CD4-positive, alpha-beta T cell treated with Interleukin-6 for 4 hours (primary cell): ENCODE data around the gene KLHDC4.
"Not testable (repeated sequence)": the region's sequence is repeated elsewhere in the genome, so short reads cannot be mapped to it uniquely, and the experiment has no call there.

Experiments used
- DNase-seq: peaks from one replicate; pipeline ENCODE4 v3.0.0-alpha.2; 2020; ENCODE audit warnings: mixed read lengths

Gene KLHDC4

GRCh38 chr16:87787451-87788091 is 21.8 kb upstream of the KLHDC4 start:
- DNase-seq: not testable (repeated sequence)

DNA sequence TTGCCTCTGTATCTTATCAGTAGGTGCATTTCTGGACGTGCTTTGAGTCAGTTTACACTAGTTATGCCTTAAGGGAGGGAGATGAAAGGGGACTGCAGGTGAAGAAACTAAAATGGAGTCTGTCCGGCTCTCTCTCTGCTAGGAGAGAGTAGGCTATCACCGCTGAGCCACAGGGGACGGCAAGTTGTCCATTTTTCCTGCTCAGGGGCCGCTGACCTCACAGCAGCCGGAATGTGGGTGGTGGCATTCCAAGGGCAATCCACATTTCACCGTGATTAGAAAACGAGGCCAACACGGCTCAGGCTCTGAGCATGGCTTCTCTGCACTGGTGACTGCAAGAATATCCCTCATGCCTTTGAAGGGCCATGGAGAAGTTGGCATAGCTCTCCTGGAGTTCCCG is 19.0 kb upstream of the KLHDC4 start:
- no peak for DNase-seq

GRCh38 chr16:87782033-87782432 is 16.2 kb upstream of the KLHDC4 start:
- DNase-seq: no peak

- DNase-seq: peak; percentile 65
These were observed 14.7 kb upstream of the KLHDC4 start for GRCh38 chr16:87780385-87780989.

DNA sequence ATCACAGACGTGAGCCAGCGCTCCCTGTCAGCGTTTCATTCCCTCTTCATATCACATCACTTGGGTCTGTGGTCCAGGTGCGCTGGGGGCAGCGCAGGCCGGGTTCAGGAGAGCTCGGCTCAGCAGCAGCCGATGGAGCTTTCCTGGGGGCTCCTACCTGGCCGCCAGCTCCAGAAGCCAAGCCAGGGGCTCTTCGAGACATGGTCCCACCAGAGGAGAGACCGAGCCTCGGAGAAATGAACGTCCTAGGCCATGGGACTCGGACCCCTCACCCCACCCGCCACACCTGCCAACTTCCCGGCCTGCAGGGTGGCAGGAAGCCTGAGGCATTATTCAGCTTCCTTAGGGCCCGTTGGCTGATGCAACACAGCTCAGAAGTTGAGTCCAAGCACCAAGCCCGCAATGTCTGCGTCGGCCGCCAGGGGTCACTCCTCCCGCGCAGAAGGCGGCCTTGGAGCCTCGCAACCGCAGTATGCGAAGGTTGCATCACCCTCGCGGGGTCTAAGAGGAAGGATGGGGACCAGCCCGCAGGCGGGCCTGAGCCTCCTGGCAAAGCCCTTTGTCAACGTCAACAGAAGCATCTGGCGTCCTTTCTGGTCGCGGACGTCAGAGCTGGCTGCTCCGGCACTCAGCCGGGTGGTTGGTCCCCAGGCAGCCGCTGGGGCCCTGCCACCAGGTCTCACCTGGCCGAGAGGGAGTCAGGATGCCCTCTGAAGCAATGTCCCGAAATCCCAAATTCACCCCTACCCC is 13.2 kb upstream of the KLHDC4 start:
- peak; percentile 94 for DNase-seq

DNA sequence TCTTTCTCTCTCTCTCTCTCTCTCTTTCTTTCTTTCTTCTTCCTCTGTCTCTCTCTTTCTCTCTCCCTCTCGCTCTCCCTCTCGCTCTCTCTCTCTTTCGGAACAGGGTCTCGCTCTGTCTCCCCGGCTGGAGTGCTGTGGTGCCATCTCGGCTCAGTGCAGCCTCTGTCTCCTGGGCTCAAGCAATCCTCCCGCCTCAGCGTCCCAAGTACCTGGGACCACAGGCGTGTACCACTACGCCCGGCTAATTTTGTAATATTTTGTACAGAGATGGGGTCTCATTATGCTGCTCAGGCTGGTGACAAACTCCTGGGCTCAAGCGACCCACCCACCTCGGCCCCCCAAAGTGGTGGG is 12.7 kb upstream of the KLHDC4 start:
- no peak for DNase-seq

GRCh38 chr16:87773836-87774235 is 8.1 kb upstream of the KLHDC4 start:
- DNase-seq: not testable (repeated sequence)

DNA sequence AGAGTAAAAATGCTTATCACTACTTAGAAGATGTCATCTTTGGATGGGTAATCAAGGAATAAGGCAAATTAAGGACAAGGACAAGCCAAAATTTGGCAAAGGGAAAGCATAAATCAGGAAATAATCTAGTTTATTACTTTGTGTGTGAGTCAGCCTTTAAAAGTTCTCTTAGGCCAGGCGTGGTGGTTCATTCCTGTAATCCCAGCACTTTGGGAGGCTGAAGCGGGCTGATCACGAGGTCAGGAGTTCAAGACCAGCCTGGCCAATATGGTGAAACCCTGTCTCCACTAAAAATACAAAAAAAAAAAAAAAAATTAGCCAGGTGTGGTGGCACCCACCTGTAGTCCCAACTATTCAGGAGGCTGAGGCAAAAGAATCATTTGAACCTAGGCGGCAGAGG is 1.7 kb upstream of the KLHDC4 start:
- not testable (repeated sequence) for DNase-seq

DNA sequence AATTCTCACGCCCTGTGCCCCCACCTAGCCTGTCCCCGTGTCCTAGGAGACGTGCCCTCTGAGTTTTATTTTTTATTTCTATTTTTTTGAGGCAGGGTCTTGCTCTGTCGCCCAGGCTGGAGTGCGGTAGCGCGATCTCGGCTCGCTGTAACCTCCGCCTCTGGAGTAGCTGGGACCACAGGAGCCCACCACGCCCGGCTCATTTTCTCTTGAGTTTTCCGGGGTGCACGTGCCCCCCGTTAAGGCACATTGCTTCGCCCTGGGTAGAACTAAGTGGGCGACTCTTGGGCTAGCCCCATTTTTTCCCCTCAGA is 655 bp upstream of the KLHDC4 start:
- DNase-seq: no peak

DNA sequence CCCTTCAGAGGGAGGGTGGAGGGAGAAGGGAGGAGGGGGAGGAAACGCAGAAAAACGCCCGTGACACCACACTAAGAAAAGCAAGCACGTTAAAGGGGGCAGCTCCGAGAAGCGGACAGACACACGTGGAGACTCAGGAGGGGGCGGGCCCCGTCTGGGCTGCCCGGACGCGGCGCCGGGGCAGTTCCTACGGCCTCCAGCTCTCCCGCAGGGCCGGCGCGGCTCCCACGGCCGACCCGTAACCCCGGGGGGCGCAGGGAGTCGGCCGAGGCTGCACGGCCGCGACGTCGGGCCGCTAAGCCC is 362 bp downstream of the KLHDC4 start:
- DNase-seq: peak; percentile 69

DNA sequence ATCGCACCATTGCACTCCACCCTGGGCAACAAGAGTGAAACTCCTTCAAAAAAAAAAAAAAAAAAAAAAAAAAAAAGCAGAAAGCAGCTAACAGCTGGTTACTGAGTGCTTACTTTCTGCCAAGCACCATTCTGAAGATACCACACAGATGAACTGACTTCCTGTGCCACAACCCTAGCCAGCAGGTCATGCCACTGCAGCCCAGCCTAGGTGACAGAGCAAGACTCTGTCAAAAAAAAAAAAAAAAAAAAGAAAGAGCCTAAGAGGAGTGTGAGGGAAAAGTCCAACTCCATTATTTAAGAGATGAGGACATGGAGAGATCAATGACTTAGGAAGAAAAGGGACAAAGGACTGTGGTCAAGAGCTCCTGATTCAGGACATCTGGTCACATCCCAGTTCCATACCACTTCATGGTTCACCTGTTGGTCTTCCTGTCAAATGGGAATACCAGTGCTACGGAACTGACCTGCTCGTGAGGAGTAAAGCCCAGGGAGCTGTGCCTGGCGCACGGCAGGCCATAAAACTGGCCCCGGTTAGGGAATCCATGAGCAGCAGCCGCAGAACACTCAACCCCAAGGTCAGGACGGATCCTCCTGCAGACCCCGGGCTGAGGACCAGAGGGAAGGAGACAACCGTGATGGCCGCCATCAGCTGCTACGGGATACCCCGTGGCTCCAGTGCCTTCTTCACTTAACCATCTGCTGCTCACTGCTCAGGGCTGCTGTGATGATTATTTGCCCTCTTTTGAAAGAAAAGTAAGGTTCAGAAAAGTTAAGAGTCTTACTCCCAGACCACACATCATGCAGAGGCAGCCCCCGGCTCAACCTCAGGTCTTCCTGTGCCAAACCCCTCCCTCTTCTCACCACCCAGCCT is 950 bp downstream of the KLHDC4 start:
- peak; percentile 51 for DNase-seq

- DNase-seq: no peak
These were observed 3.2 kb downstream of the KLHDC4 start for GRCh38 chr16:87762620-87763019.

DNA sequence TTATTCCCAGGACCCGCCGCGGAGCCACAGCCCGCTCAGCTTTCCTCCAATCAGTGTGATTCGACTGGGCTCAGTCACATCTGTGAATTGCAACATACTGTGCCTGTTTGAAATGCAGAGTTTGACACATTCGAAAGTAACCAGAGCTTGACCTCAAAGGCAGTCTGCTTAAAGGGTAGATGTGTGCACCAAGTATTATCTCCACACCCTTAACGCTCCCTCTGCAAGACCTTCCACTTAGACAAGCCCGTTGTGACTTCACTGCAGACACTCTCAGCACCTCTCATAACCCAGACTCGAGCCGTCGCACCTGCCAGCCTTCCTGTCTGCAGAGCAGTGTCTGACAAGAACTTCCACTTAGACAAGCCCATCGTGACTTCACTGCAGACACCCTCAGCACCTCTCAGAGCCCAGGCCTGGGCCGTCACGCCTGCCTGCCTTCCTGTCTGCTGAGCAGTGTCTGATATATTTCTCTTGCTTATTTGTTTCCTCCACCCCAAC is 3.7 kb downstream of the KLHDC4 start:
- DNase-seq: peak; percentile 17

- no peak for DNase-seq
These were observed 4.7 kb downstream of the KLHDC4 start for GRCh38 chr16:87761060-87761459.

GRCh38 chr16:87757841-87758426 is 7.9 kb downstream of the KLHDC4 start:
- no peak for DNase-seq

GRCh38 chr16:87754535-87754934 is 11.3 kb downstream of the KLHDC4 start:
- DNase-seq: no peak

- no peak for DNase-seq
These were observed 18.0 kb downstream of the KLHDC4 start for GRCh38 chr16:87747626-87748414.

GRCh38 chr16:87746178-87746577 is 19.6 kb downstream of the KLHDC4 start:
- DNase-seq: no peak

DNA sequence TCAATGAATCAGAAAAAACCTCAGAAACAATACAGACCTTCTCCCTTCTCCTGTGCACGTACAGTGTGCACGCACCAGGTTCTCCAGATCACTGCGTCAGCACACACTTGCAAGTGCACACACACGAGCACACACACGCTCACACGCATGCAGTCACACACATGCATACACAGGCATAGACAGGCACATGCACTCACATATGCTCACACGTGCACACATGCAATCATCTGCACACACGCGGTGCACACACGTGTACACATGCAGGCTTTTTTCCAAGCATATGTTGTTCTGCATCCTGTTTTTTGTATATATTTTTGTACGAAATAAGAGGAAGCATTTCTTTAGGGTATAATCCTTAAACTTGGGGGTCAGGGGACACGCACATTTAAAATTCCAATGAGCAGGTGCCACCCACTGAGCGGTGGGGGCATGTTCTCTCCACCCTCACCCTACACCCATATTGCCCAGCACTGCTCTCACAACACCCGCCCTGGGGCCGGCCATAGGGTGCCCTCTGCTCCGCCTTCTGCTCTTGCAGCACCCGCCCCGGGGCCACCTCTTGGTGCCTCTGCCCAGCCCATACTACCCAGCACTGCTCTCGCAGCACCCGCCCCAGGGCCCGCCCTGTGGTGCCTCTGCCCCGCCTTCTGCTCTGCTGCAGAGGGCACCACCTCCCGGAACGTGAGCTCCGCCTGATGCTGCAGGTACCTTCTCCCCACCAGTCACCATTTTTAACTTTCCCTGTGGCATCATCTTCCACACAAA is 20.9 kb downstream of the KLHDC4 start:
- no peak for DNase-seq

DNA sequence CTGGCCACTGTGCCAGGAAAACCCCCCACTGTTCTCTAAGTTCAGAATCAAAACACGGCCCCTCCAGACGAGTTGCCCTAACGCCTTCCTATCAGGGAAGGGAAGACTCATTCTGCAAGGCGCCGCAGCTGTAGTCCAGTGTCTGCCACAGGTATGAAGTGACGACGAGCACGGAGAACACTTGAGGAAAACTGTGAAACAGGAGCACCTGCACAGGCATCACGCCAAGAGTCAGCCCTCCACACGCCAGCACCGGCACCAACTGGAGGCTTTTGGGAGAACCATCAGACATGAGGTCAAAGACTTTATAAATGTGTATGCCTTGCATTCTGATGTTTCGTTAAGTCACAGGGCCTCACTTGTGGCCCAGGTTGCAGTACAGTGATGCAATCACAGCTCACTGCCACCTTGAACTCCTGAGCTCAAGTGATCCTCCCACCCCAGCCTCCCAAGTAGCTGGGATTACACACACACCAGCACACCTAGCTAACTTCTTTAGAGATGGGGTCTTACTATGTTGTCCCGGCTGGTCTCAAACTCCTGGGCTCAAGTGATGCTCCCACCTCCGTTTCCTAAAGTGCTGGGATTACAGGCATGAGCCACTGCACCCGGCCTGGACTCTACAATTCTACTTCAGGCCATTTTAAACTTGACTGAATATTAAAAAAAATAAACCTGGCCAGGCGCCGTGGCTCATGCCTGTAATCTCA is 22.9 kb downstream of the KLHDC4 start:
- no peak for DNase-seq
